HG03139 (cell line): Measurements from ENCODE around the gene NSDHL.

Experiments
- ATAC-seq: cut with Tn5 transposase; IDR thresholded peaks from one replicate; pipeline ENCODE4 v1.9.1; 2021; ENCODE audit not compliant: unreplicated experiment

NSDHL gene

GRCh38 chrX:152892999-152893891 lies 62.4 kb downstream of the NSDHL start:
- ATAC-seq: no peak

GRCh38 chrX:152893980-152894610 lies 63.2 kb downstream of the NSDHL start:
- no peak for ATAC-seq

- ATAC-seq: no peak
Observed at GRCh38 chrX:152895121-152895520, 64.3 kb downstream of the NSDHL start.

- ATAC-seq: no peak
Observed at GRCh38 chrX:152895724-152896420, 65.0 kb downstream of the NSDHL start.

DNA sequence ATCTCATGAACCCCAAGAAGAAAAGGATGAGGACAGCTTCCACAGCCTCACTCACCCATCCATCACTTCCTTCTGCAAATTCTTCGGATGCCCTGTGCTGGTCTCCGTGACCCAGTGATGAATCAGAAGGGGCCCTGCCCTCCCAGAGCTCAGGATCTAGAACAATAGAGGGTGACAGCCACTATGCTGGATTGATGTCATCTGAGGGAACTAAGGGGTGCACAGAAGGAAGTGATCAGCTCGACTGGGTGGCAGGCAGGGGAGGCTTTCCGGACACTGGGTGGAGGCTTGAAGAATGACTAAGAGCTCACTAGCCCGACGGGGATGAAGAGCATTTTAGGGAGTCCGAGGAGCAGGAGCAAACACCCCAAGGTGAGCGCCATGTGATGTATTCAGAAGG lies 65.6 kb downstream of the NSDHL start:
- ATAC-seq: no peak

GRCh38 chrX:152897222-152898131 lies 66.6 kb downstream of the NSDHL start, which contains the start of gene ZNF185:
Gene ZNF185 (plus strand): TSS chrX:152898067. CDS start chrX:152914490, 16,423 bp downstream.
- ATAC-seq: no peak

DNA sequence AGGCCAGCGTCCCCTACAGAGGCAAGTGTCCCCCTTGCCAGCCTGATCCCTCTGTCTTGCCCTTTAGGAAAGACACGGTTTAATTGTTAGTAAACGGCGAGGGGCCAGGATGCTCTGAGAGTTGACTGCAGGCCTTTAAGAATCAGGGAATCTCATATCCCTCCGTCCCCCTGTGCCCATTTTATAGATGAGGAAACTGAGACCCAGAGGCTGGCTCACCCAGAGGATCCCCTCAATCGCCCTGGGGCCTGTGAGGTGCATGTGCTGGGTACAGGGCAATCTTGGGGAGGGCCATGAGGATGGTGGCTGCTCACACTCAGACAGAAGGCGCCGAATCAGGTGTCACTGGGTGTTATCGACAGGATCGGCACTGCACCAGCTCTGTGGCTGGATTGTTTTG lies 67.6 kb downstream of the NSDHL start:
- no peak for ATAC-seq

DNA sequence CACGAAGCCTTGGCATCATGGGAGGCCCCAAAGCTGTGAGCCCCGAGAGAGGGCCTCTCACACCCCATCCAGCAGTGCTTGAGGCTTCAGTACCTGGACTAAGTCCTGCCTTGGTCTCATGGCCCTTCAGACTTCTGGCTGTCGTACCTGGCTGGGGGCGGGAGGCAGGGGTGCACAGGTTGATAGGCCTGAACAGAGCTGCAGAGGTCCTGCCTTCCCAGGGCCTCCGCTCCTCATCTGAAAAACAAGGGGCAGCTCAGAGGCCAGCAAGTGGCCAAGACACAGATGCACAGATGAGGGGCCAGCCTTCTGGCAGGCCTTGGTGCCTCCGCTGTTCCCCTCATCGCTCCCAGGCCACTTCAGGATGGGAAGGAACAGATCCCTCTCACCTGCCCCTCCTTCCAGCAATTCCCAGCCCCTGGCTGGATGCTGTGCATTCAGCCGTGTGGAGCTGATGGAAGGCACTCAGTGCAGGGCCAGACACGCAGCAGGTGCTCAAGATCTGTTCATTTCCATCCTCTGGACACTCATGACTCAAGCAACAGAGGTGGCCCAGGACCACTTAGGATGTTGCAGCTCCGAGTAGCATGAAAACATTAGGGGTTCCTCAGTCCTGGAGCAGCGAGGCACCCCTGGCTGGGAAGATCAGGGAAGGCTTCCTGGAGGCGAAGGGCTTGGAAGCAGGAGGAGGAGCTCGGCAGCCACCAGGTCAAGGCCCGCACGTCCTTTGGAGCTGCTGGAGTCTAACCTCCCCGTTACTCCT lies 68.4 kb downstream of the NSDHL start:
- no peak for ATAC-seq

- no peak for ATAC-seq
Observed at GRCh38 chrX:152899874-152900719, 69.2 kb downstream of the NSDHL start.

- no peak for ATAC-seq
Observed at GRCh38 chrX:152900937-152901445, 70.1 kb downstream of the NSDHL start.

GRCh38 chrX:152901816-152902501 lies 71.1 kb downstream of the NSDHL start:
- no peak for ATAC-seq

DNA sequence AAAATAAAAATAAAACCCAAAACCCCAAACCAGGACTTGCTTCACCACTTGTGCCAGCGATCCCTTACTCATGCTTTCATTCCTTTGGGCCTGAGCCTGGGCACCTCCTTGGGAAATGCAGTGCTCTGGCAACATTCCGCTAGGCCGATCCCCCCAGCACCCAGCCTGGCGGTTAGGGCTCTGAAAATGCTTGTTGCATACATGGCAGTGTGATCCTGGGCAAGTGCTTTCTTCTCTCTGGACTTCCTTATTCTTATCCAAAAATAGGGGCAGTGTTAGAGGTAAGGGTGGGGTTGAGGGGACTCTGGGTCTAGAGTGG lies 71.6 kb downstream of the NSDHL start:
- ATAC-seq: no peak

GRCh38 chrX:152903589-152903988 lies 72.7 kb downstream of the NSDHL start:
- ATAC-seq: no peak

- no peak for ATAC-seq
Observed at GRCh38 chrX:152904151-152905080, 73.6 kb downstream of the NSDHL start.

DNA sequence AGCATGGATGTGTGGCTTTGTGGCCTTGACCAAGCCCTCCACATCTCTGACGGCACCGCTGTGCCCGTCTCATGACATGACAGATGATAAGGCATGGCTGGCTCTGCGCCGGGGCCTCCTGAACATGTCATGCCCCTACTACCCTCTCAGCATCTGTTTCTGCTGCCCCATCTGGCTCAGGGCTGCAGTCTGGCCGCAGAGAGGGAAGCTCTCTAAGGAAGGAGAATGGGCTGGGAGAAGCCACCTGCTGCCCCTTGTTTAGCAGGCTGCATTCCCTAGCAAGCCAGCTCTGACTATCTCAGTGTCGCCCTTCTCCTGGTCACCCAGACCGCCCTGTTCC lies 74.2 kb downstream of the NSDHL start:
- no peak for ATAC-seq

DNA sequence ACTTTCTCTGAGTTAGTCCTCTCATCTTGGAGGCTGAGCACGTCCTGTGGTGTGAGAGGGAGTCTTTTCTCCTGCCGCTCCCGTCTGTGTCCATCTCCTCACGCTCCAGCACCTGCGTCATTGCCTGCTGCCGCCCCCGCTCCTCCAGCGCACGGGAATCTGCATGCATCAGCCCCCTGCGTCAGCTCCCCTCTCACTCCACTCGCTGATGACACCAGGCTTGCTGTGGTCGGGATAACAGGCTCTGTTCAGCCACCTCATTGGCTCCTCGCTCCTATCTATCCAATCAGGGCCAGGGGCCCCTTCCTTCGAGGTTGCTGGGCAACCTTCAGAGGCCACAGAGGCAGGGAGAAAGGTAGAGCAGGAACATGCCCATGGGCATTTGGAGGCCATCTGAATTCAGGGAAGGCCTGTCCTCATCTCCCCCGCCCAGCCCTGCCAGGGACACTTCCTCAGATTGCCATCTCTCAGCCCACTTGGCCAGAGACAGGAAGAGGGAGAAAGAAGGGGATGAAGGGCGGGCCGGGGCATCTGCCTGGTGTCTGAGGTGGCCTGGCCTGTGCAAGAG lies 76.3 kb downstream of the NSDHL start:
- no peak for ATAC-seq

GRCh38 chrX:152908486-152908885 lies 77.6 kb downstream of the NSDHL start:
- ATAC-seq: no peak
